H1 (cell line): Measurements from ENCODE around the gene GALNT13. TPM values are rescaled to one million over a fixed set of nuclear protein-coding genes. Genes with fewer than 3 reads are reported as not detected.

Experiments used
- CTCF ChIA-PET: fragments of 300-600 bp; sonication (Branson Sonifier 250); formaldehyde crosslinking; loops from one replicate; lab custom pipeline; 2021; ENCODE audit not compliant: partially characterized antibody; lab: Charles Lee
- POLR2A ChIA-PET: fragments of 300-600 bp; sonication (Branson Sonifier 250); formaldehyde crosslinking; loops from one replicate; lab custom pipeline; 2021; ENCODE audit warnings: inconsistent platforms; ENCODE audit not compliant: partially characterized antibody; lab: Charles Lee
- DNase-seq, 2 experiments: peaks; one replicate each; pipeline versions ENCODE4 v3.0.0 to v3.0.0-alpha.2; 2010 to 2022; ENCODE audit warnings: low spot score in 2 of 2, low read depth in 1 of 2, mixed read lengths in 1 of 2
- FAIRE-seq: peaks from 2 replicates; lab custom pipeline; 2011; peaks lifted over from hg19 to GRCh38; lab: Jason Lieb, UNC
- H2AFZ ChIP-seq: 2 replicates; pipeline ENCODE4 v1.8.1; 2012; ENCODE audit warnings: low read length, inconsistent platforms
- H2AK5ac ChIP-seq: 2 replicates; pipeline ENCODE4 v1.6.1; 2013; ENCODE audit warnings: low read depth, low read length
- H2BK120ac ChIP-seq: replicated peaks from 2 replicates; pipeline ENCODE3; 2013; ENCODE audit warnings: low read depth, low read length, inconsistent platforms
- H2BK12ac ChIP-seq: 2 replicates; pipeline ENCODE4 v1.6.1; 2013; ENCODE audit warnings: low read depth, low read length
- H2BK15ac ChIP-seq: 2 replicates; pipeline ENCODE4 v1.6.1; 2013; ENCODE audit warnings: low read length
- H2BK20ac ChIP-seq: 2 replicates; pipeline ENCODE4 v1.6.1; 2013; ENCODE audit warnings: low read length
- H2BK5ac ChIP-seq: 2 replicates; pipeline ENCODE4 v1.6.1; 2013; ENCODE audit warnings: low read depth, low read length
- H3K14ac ChIP-seq: 2 replicates; pipeline ENCODE4 v1.6.1; 2013; ENCODE audit warnings: inconsistent platforms; ENCODE audit not compliant: insufficient read length
- H3K18ac ChIP-seq: 2 replicates; pipeline ENCODE4 v1.6.1; 2013; ENCODE audit warnings: low read length; ENCODE audit errors: extremely low read depth
- H3K23ac ChIP-seq: 2 replicates; pipeline ENCODE4 v1.6.1; 2013; ENCODE audit warnings: inconsistent platforms; ENCODE audit not compliant: insufficient read length
- H3K23me2 ChIP-seq: 2 replicates; pipeline ENCODE4 v1.6.1; 2013; ENCODE audit warnings: low read depth, low read length
- H3K27ac ChIP-seq: 2 replicates; pipeline ENCODE4 v1.6.1; 2011; ENCODE audit warnings: low read depth, low read length, inconsistent platforms
- H3K27me3 ChIP-seq, 4 experiments: replicated peaks in 1 of 4; 1 replicate in 1 of 4; 2 replicates in 3 of 4; pipeline versions ENCODE4 v1.6.1 to v1.8.1; 2011 to 2013; ENCODE audit warnings: low read length in 3 of 4, mild to moderate bottlenecking in 3 of 4, inconsistent platforms in 2 of 4, mixed read lengths in 2 of 4, moderate library complexity in 1 of 4; ENCODE audit not compliant: control insufficient read depth in 3 of 4, insufficient read depth in 3 of 4; ENCODE audit errors: extremely low read depth in 1 of 4
- H3K36me3 ChIP-seq, 4 experiments: 2 replicates each; pipeline versions ENCODE4 v1.6.1 to v1.8.1; 2011 to 2013; ENCODE audit warnings: mild to moderate bottlenecking in 4 of 4, low read length in 3 of 4, moderate library complexity in 2 of 4, control low read depth in 1 of 4, inconsistent platforms in 1 of 4; ENCODE audit not compliant: insufficient read depth in 4 of 4, control insufficient read depth in 2 of 4
- H3K4ac ChIP-seq: replicated peaks from 2 replicates; pipeline ENCODE3; 2013; ENCODE audit warnings: low read length, low read depth, mixed read lengths, inconsistent platforms; ENCODE audit not compliant: insufficient read length
- H3K4me1 ChIP-seq, 4 experiments: replicated peaks in 1 of 4; 1 replicate in 1 of 4; 2 replicates in 3 of 4; pipeline versions ENCODE4 v1.6.1 to v1.8.1; 2011 to 2013; ENCODE audit warnings: low read length in 3 of 4, inconsistent platforms in 2 of 4, mixed read lengths in 1 of 4; ENCODE audit not compliant: insufficient read depth in 4 of 4, control insufficient read depth in 3 of 4
- H3K4me2 ChIP-seq, 2 experiments: 2 replicates each; pipeline versions ENCODE4 v1.6.1 to v1.8.1; 2011 to 2013; ENCODE audit warnings: low read depth in 2 of 2, low read length in 2 of 2, control low read depth in 1 of 2, inconsistent platforms in 1 of 2, mild to moderate bottlenecking in 1 of 2; ENCODE audit not compliant: insufficient read depth in 1 of 2
- H3K4me3 ChIP-seq, 4 experiments: fragments of 200-600, 300-600 bp in 1 of 4; sonication (generic), shearing (Covaris generic), sonication (Bioruptor Twin) in 1 of 4; 2 replicates each; pipeline versions ENCODE4 v1.5.1 to v1.8.1; 2011 to 2016; ENCODE audit warnings: low read length in 4 of 4, low read depth in 3 of 4, control low read depth in 2 of 4, inconsistent platforms in 2 of 4, mild to moderate bottlenecking in 2 of 4, mixed read lengths in 1 of 4, moderate library complexity in 1 of 4; ENCODE audit not compliant: insufficient read depth in 2 of 4; ENCODE audit errors: extremely low read depth in 1 of 4
- H3K56ac ChIP-seq: replicated peaks from 2 replicates; pipeline ENCODE3; 2013; ENCODE audit warnings: low read depth, mild to moderate bottlenecking, mixed read lengths, low read length, inconsistent platforms; ENCODE audit not compliant: insufficient read length
- H3K79me1 ChIP-seq: 2 replicates; pipeline ENCODE4 v1.6.1; 2013; ENCODE audit warnings: low read depth, low read length, control low read depth
- H3K79me2 ChIP-seq, 2 experiments: 2 replicates each; pipeline versions ENCODE4 v1.6.1 to v1.8.1; 2012 to 2013; ENCODE audit warnings: low read length in 2 of 2, mild to moderate bottlenecking in 2 of 2, inconsistent platforms in 1 of 2; ENCODE audit not compliant: insufficient read depth in 2 of 2, control insufficient read depth in 1 of 2
- H3K9ac ChIP-seq, 4 experiments: replicated peaks in 1 of 4; 1 replicate in 1 of 4; 2 replicates in 3 of 4; pipeline versions ENCODE4 v1.6.1 to v1.8.1; 2011 to 2013; ENCODE audit warnings: low read depth in 3 of 4, low read length in 3 of 4, control low read depth in 2 of 4, mild to moderate bottlenecking in 2 of 4, moderate library complexity in 2 of 4, inconsistent platforms in 1 of 4; ENCODE audit errors: extremely low read depth in 1 of 4
- H3K9me3 ChIP-seq, 2 experiments: 2 replicates each; pipeline versions ENCODE4 v1.6.1 to v1.8.1; 2012 to 2013; ENCODE audit warnings: mild to moderate bottlenecking in 2 of 2, moderate library complexity in 2 of 2, control low read depth in 1 of 2, inconsistent platforms in 1 of 2, low read depth in 1 of 2, low read length in 1 of 2, mixed read lengths in 1 of 2; ENCODE audit not compliant: insufficient read depth in 2 of 2
- H4K20me1 ChIP-seq, 2 experiments: replicated peaks in 1 of 2; 2 replicates each; pipeline versions ENCODE3 to v1.8.1; 2011 to 2013; ENCODE audit warnings: inconsistent platforms in 2 of 2, low read length in 2 of 2, mild to moderate bottlenecking in 1 of 2; ENCODE audit not compliant: insufficient read depth in 2 of 2, control insufficient read depth in 1 of 2
- H4K5ac ChIP-seq: 2 replicates; pipeline ENCODE4 v1.6.1; 2013; ENCODE audit warnings: low read length, low read depth, mixed read lengths, inconsistent platforms; ENCODE audit not compliant: insufficient read length
- H4K8ac ChIP-seq: 2 replicates; pipeline ENCODE4 v1.8.0; 2013; ENCODE audit warnings: mild to moderate bottlenecking, moderate library complexity, low read length, inconsistent platforms; ENCODE audit not compliant: insufficient read depth; ENCODE audit errors: extremely low read depth
- H4K91ac ChIP-seq: replicated peaks from 2 replicates; pipeline ENCODE3; 2013; ENCODE audit warnings: low read length, mixed read lengths, inconsistent platforms; ENCODE audit not compliant: insufficient read length
- RAD21 ChIP-seq, 2 experiments: IDR thresholded peaks in 1 of 2; conservative IDR thresholded peaks in 1 of 2; 2 replicates each; pipeline ENCODE4 v1.6.1; 2011; ENCODE audit warnings: low read depth in 2 of 2, low read length in 2 of 2, improper control_type of control experiment in 1 of 2, inconsistent platforms in 1 of 2, mild to moderate bottlenecking in 1 of 2, moderate library complexity in 1 of 2
- YY1 ChIP-seq: IDR thresholded peaks from 2 replicates; pipeline ENCODE4 v1.6.1; 2011; ENCODE audit warnings: low read depth, mild to moderate bottlenecking, low read length
- polyA plus RNA-seq, 7 experiments: library from polyadenylated mRNA; depleted of rRNA in 3 of 7; stranded (reverse) in 5 of 7; unstranded in 2 of 7; fragments of >200 nt in 5 of 7; fragments of 200-250 nt in 2 of 7; gene quantifications; 1 replicate in 5 of 7; 2 replicates in 1 of 7; 4 replicates in 1 of 7; pipeline versions ENCODE4 v1.2.1 to v1.2.3, GENCODE V29; 2011 to 2013; ENCODE audit warnings: missing spikeins in 2 of 7, mixed read lengths in 2 of 7
- total RNA-seq: library from RNA; stranded (reverse); fragmentation: NEBNext Ultra II Directional; extraction: Animal tissue kit (Norgen Biotek cat#: 25700); gene quantifications from 2 replicates; pipeline ENCODE4 v1.2.1, GENCODE V29; 2021
- TF ChIP-seq, protein P1 (sequence below), 3 experiments: IDR thresholded peaks; 1 replicate in 2 of 3; 2 replicates in 1 of 3; pipeline versions ENCODE4 v1.5.1 to v1.6.1; 2011; ENCODE audit warnings: low read length in 3 of 3, mild to moderate bottlenecking in 3 of 3, inconsistent platforms in 2 of 3, low read depth in 1 of 3, moderate library complexity in 1 of 3; ENCODE audit not compliant: insufficient read depth in 1 of 3; ENCODE audit errors: control extremely low read depth in 1 of 3

The GALNT13 gene
- total and polyA plus RNA-seq, 2 of the 8 experiments (the other 6 are each of a cell fraction or from before 2014, with no cell fraction given): 3.2 to 9.6 TPM

DNA sequence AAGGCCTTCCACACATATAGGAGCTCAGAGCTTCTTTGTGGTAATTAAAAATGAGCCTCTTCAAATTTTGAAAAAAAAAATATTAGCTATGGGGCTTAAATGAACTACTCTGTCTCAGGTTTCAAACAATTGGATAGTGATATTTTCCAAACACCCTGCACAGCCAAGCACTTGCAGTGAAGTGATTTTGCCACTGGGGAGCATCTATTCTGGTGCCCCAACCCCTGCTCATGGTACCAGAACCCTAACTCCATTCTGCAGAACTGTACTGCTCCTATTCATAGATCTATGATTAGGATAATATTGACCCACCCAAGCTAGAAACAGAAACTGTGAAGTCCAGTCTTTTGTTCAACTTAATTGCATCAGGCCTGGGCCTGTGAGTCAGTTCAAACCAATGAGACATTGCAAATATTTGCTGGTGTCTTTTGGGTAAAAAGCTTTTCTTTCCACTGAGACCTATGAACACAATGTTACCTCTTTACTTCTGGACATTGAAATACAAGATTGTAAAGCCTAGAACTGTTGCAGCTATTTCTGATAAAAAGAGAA is 324.0 kb downstream of the GALNT13 start:
- Histone ChIP-seq H3K4ac (no peak overlapping the region), H3K56ac (no peak overlapping the region), H2BK12ac (no peak overlapping the region), H3K79me1 (no peaks in the 10 kb centered on the region), H3K36me3 (no peaks in the 10 kb centered on the region), H4K5ac (no peak overlapping the region), H3K18ac (no peak overlapping the region), H3K23ac (no peak overlapping the region), H3K4me2 (no peak overlapping the region), H2BK20ac (no peak overlapping the region), H2AFZ (no peak overlapping the region), H3K23me2 (no peaks in the 10 kb centered on the region), H2BK15ac (no peak overlapping the region), H3K79me2 (no peaks in the 10 kb centered on the region), H3K4me3 (no peak overlapping the region), H3K9ac (no peak overlapping the region), H4K91ac (no peak overlapping the region), H3K27me3 (no peaks in the 10 kb centered on the region), H3K4me1 (peaks cover 0 to 2% (median 0%) of the 10 kb centered on the region in 4 experiments; a peak in 1 of 7 replicates), H3K9me3 (no peaks in the 10 kb centered on the region), H2BK5ac (no peak overlapping the region), H4K20me1 (no peaks in the 10 kb centered on the region), H3K27ac (no peak overlapping the region), H2BK120ac (no peak overlapping the region), H3K14ac (no peak overlapping the region), H4K8ac (no peak overlapping the region), H2AK5ac (no peak overlapping the region)
- DNase-seq (no peak), FAIRE-seq (no peak)
- TF ChIP-seq RAD21 (IDR thresholded peaks at IDR 0.05 in 1 of 2, conservative IDR thresholded peaks at IDR 0.05 in 1 of 2; ENCODE audit: low read depth in 2 of 2, low read length in 2 of 2) (peak; percentile 10 to 29; a peak in 1 of 4 replicates), YY1 (no peak)
- TF ChIP-seq, protein P1, sequence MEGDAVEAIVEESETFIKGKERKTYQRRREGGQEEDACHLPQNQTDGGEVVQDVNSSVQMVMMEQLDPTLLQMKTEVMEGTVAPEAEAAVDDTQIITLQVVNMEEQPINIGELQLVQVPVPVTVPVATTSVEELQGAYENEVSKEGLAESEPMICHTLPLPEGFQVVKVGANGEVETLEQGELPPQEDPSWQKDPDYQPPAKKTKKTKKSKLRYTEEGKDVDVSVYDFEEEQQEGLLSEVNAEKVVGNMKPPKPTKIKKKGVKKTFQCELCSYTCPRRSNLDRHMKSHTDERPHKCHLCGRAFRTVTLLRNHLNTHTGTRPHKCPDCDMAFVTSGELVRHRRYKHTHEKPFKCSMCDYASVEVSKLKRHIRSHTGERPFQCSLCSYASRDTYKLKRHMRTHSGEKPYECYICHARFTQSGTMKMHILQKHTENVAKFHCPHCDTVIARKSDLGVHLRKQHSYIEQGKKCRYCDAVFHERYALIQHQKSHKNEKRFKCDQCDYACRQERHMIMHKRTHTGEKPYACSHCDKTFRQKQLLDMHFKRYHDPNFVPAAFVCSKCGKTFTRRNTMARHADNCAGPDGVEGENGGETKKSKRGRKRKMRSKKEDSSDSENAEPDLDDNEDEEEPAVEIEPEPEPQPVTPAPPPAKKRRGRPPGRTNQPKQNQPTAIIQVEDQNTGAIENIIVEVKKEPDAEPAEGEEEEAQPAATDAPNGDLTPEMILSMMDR (IDR thresholded peaks at IDR 0.05; ENCODE audit: control extremely low read depth in 1 of 3, insufficient read depth in 1 of 3, low read depth in 1 of 3, low read length in 3 of 3): peak; percentile 15 to 21 (median 17); a peak in 2 of 4 replicates
- ChIA-PET CTCF (interaction anchor here (0.6 to 1.9 kb wide), 9 partner anchors 9 to 425 kb away, joined by 3 to 6 read pairs (median 3); no protein-coding TSS in a partner anchor), POLR2A (no interaction called here)
